HG03575 (cell line): Measurements from ENCODE around the gene ROM1.
A peak's percentile ranks its signal among the peaks of the same experiment; 100 is the strongest.
"Not testable (repeated sequence)": the region's sequence is repeated elsewhere in the genome, so short reads cannot be mapped to it uniquely, and the experiment has no call there.

ENCODE experiments used
- ATAC-seq: cut with Tn5 transposase; IDR thresholded peaks from one replicate; pipeline ENCODE4 v1.9.1; 2021; ENCODE audit not compliant: unreplicated experiment, insufficient number of reproducible peaks, low FRiP score; ENCODE audit errors: extremely low read depth

ROM1 gene

DNA sequence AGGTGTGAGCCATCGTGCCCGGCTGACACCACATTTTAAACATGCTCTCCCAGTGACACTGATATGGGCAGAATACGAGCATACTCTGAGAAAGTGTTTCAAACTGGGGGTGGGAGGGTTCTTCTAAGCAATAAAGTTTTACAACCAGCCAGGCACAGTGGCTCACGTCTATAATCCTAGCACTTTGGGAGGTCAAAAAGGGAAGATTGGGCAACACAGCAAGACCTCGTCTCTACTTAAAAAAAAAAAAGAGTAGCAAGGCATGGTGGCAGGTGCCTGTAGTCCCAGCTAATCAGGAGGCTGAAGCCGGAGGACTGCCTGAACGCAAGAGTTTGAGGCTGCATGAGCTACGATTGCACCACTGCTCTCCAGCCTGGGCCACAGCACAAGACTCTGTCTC is 31.2 kb downstream of the ROM1 start:
- ATAC-seq = no peak

DNA sequence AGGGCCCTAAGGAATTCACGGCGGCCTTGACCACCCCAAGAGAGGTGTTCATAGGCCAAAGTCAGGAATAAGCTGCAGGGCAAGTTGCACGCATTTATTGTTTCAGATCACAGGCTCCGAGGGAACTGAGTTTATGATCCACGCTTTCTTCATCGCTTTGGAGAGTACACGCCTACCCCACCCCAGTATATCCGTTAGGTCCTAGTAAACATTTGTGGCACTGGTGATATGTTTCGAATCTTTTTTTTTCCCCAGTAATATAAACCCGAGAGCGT is 32.6 kb downstream of the ROM1 start:
- ATAC-seq = no peak

DNA sequence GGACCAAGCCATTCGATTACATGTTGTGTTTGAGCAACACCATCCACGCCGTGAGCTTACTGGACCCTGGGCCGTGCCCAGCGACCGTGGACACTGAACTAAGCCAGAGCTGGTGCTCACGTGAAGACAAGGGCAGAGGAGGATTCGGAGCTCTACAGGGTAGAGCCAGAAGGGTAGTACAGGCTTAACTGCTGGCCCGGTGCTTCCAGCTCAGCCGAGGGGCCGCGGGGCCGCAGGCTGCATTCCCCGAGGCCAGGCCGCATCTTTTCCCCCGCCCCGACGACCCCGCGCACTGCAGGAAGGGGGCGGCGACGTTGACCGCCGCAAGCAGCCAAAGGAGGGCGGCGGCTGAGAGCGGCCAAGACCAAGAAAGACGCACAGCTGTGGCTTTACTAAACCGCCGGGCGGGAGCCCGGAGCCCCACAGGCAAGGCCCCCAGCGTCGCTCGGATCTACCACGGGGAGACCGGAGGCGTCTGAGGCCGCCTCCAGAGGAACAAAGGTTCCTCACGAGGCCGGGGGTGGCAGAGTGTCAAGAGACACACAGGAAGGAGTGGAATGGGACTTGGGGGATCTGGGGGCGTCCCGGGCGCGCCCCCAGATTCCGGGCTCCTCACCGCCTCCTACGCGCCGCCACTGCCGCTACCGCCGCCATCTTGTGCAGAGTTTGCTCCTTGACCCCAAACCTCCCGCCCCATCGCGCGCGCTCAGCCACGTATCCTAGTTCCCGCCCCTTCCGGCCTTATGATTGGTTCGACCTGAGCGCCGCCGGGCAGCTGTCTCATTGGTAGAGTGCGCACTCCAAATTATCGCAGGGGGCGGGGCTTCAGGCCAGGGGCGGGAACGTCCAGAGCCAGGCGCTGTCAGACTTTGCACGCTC is 33.1 kb downstream of the ROM1 start, which contains the start of gene GANAB:
Gene GANAB, minus strand, starts transcription at position 668 of the 879 bp plus-strand sequence. Its CDS starts 14 bp downstream, at position 654.
- peak; percentile 50 for ATAC-seq

DNA sequence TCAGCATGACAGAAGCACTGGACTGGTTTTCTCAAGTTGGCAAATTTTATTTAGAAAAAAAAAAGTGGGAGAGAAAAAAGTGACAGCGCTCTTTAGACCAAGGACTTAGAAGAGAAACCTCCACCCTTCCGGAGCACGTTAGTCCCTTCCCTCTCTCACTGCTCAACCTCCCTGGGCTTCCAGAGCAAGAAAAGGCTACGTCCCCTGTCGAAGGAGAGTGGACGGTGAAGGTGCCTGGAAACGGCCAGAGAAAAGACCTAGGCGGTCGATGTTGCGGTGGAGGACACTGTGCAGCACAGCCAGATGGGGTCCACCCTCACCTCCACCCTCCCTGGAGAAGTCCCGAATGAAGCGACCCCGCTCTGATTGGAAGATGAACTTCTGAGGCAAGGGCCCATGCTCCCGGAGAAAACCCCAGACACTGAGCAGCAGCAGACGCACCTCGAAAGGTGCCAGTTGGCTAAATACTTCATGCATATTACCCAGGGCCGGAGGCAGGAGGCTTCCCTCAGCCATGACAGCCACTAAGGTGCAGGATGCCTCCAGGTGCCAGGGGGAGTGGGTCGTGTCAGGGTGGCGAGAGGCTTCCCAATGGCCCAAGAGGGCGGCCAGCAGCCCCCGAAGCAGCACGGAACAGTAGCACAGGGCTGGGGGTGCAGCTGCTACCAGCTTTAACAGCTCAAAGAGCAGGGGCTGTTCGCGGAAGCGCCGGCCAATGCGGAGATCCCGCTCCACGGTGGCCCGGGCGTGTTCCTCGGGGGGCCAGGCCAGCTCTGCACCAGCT is 34.0 kb downstream of the ROM1 start:
- no peak for ATAC-seq

DNA sequence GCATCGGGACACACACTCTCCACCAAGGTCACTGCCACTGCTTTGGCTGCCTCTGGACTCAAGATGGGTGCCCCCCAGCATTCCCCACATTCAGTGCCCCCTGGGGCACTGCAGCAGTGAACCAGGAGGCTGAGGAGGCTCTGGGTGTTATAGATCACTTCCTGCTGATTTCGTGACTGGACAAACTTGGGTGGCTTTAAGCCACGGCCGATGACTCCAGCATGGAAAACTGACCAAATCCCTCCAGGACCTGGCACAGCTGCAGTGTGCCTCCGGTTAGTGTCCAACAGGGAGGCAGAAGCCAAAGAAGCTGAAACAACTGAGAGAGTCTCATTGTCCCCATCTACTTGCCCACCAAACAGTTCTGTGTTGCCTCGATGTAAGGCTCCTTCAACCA is 34.5 kb downstream of the ROM1 start:
- ATAC-seq = no peak

DNA sequence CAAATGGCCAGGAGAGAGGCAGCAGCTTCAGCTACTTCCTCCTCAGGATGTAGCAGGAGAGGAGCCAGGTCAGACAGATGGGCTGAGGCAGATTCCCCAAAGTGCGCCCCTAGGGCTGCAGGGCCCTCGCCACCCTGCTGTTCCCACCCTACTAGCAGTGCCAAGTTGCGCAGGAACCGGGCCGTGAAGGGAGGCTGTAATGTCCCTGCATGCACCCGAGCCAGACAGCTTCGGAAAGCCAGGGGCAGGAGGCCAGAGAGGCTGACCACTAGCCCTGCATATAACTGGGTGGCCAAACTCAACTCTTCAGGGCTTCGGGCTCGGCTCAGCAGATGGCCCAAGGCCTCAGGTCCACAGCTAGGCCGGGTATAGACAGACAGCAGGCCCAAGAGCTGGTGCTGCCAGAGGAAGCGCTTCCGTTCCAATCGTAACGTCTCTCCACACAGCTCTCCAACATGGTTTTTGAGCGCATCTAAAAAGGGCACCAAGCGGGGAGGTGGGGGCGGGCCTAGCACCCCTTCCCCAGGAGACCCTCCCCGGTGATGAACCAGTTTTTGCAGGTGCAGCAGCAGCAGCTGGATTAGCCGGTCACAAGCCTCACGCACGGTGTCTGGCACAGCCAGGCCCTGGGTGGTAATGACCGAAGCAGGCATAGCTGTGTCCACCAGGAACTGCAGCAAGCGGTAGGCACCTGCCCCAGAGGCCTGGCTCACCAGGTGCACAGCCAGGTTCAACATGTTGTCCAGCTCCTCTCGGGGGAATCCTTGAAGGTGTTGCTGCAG is 35.3 kb downstream of the ROM1 start:
- ATAC-seq = no peak

DNA sequence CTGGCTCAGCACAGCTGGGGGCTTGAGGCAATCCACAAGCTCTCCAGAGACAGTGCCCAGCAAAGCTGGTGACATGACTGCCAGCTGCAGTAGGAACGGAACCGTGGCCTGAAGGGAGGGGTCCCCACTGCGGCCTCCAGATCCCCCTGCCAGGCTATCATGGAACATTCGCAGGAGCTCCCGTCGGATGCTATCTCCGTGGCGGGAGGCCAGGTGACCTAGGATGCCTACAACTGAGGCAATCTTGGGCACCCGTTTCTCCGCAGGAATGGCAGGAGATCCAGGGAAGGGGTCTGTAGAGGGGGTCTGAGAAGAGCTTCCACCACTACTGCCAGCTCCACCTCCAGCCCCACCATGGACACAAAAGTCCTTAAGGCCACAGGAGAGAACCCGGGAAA is 35.9 kb downstream of the ROM1 start:
- ATAC-seq = no peak

DNA sequence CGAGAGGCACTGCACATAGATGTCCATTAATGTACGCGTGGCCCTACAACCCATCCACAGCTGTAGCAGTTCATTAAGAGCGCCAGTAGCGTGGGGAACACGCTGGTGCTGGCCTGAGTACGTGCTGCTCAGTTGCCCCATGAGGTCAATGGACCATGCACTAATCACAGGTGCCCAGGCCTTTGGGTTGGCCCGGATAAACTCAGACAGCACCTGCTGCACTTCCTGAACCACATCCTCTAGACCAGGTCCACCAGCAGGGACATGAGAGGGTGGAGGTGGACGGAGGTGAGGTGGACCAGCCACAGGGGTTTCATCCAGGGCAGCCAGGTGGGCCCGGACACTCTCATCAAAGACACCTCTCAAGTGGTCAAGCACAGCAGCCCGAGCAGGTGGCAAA is 36.4 kb downstream of the ROM1 start:
- no peak for ATAC-seq

DNA sequence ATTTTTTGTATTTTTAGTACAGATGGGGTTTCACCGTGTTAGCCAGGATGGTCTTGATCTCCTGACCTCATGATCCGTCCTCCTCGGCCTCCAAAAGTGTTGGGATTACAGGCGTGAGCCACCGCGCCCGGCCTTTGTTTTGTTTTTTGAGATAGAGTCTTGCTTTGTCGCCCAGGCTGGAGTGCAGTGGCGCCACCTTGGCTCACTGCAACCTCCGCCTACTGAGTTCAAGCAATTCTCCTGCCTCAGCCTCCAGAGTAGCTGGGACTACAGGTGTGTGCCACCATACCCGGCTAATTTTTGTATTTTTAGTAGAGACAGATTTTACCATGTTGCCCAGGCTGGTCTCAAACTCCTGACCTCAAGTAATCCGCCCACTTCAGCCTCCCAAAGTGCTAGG is 37.2 kb downstream of the ROM1 start:
- not testable (repeated sequence) for ATAC-seq

DNA sequence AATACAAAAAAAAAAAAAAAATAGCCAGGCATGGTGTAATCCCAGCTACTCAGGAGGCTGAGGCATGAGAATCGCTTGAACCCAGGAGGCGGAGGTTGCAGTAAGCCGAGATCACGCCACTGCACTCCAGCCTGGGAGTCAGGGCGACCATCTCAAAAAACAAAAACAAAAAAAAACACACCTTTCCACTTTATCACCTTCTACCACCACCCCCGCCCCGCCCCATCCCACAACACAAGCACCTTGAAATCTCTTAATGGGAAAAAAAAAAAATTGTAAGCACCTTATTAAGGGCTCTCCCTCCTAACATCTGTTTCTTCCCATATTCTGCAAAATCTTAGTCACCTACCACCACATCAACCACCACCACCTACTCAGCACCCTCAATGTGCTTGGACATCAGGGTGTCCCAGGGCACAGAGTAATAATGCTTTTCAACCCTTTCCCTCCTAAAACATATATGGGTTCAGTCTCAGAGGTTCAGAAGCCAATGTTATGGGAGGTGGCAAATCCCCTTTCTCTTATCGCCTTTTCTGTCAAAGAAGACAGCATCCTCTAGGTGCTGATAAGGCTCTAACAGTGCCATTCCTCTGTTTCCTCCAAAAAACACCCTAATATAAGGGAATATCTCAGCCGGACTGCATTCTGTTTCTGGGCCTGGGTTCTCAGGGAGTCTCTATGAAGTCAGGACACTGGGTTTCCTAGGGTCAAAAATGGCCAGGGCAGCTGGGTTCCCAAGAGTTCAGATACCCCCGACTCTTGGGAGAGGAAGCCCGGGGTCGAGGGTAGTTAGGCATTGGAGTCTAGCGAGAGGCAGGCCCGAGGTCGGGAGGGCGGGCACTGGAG is 39.3 kb downstream of the ROM1 start:
- ATAC-seq = no peak

DNA sequence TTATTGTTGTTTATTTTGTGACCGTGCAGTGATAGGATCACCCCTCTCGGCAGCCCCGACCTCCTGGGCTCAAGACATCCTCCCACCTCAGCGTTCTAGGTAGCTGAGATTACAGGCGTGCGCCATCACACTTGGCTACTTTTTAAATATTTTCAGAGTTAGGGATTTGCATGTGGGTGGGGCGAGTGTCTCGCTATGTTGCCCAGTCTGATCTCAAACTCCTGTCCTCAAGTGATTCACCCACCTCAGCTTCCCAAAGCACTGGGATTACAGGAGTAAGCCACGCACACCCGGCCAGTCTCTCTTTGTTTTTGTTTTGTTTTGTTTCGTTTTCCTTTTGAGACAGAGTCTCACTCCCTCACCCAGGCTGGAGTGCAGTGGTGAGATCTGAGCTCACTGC is 41.2 kb downstream of the ROM1 start:
- no peak for ATAC-seq

DNA sequence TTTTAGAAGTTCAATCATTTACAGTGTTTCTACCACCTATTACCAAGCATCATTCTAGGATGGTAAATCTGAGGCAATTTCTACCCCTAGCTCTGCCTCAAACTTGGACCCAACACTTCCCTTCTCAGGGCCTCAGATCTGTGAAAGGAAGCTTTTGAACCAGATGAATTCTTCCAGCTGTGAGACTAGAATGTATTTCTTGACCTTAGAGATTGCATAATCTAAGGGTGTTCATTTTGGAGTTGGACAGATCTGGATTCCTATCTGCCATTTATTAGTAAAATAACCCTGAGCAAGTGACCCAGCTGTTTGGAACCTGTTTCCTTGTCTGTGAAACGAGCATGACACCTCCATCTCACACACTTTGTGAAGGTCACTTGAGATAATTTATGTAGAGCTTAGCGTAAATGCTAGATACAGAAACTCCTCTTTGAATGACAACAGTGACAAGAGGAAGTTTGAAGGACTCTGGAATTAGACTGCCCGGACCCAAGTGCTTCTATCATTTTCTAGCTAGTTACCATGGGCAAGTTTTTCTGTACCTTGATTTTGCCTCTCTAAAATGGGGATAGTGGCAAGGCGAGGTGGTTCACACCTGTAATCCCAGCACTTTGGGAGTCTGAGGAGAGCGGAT is 43.9 kb downstream of the ROM1 start:
- no peak for ATAC-seq

DNA sequence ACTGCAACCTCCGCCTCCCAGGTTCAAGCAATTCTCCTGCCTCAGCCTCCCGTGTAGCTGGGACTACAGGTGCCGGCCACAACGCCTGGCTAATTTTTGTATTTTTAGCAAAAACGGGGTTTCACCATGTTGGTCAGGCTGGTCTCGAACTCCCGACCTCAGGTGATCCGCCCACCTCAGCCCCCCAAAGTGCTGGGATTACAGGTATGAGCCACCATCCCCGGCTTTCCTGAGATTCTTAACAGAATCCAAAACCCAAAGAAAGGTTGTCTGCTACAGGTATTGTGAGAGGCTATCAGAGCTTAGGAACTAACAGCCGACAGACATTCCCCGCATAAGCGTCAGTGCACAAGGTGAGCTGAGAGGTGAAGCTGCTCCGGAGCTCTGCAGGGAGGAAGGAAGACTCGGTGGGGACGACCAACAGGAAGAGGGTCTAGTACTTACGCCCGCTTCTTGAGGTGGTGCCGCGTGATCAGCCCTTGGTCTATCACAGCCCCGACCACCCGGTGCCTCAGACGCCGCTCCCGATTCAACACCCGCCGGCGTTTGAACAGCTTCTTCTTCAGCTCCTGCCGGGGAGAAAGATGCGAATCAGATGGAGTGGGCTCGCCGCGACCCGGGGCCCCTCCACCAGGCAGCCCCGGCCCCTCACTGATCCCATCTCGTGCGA is 51.5 kb downstream of the ROM1 start:
- no peak for ATAC-seq
